Measurements from ENCODE around the gene GPR35. TPM values are rescaled to one million over a fixed set of nuclear protein-coding genes. Genes with fewer than 3 reads are reported as not detected.

The GPR35 gene
- total RNA-seq, 4 donors from 2014 or later = 0.72 to 1.8 (median 0.87) TPM

DNA sequence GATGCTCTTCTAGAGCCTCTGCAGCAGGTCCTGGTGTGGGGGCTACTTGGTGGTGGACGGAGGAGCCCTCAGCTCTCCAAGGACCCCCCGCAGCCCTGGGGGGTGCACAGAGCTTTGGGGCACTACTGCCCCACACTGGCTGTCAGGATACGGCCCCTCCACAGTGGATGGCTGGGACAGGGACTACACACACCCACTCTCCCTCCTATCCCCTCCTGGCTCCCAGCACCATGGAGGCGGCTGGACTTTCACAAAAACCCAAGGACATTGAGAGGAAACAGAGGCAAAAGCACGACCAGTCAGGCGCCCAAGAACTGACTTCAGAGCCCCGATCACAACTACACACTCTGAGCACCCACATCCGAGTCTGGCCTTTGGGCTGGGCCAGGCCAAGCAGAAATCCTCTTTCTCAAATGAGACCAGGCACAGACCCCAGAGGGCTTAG, 12.6 kb downstream of the GPR35 start:
- H3K27ac ChIP-seq = peak overlapping the region in 3 of 4 donors; percentile 22 to 74 (median 51)
- no peaks in the 10 kb centered on the region for H3K9me3 ChIP-seq
- H3K27me3 ChIP-seq = peaks cover 0 to 9% (median 3%) of the 10 kb centered on the region in 3 donors
- H3K4me1 ChIP-seq = peaks cover 0 to 15% of the 10 kb centered on the region in 2 donors
- intact Hi-C loops (cut with DNase I; ENCODE audit: low total_unique reads) (no loop called here), in situ Hi-C loops (cut with MboI; ENCODE audit: low sequenced_read_pairs in 4 of 4) (no loop called here)
- no peak overlapping the region for H3K4me3 ChIP-seq
- ATAC-seq (no peak), DNase-seq (no peak)
- TF ChIP-seq, protein P1, sequence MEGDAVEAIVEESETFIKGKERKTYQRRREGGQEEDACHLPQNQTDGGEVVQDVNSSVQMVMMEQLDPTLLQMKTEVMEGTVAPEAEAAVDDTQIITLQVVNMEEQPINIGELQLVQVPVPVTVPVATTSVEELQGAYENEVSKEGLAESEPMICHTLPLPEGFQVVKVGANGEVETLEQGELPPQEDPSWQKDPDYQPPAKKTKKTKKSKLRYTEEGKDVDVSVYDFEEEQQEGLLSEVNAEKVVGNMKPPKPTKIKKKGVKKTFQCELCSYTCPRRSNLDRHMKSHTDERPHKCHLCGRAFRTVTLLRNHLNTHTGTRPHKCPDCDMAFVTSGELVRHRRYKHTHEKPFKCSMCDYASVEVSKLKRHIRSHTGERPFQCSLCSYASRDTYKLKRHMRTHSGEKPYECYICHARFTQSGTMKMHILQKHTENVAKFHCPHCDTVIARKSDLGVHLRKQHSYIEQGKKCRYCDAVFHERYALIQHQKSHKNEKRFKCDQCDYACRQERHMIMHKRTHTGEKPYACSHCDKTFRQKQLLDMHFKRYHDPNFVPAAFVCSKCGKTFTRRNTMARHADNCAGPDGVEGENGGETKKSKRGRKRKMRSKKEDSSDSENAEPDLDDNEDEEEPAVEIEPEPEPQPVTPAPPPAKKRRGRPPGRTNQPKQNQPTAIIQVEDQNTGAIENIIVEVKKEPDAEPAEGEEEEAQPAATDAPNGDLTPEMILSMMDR (IDR thresholded peaks at IDR 0.05 in 4 of 5, conservative IDR thresholded peaks at IDR 0.05 in 1 of 5) = no peak
- no peak for TF ChIP-seq POLR2A (IDR thresholded peaks at IDR 0.05)
- no peaks in the 10 kb centered on the region for H3K36me3 ChIP-seq

- in situ Hi-C loops (cut with MboI; ENCODE audit: low sequenced_read_pairs in 4 of 4) = no loop called here
- H3K27ac ChIP-seq = peak overlapping the region; percentile 39 to 74 (median 58)
- ATAC-seq = peak; percentile 93 to 98
Measured at GRCh38 chr2:240638512-240639160, 13.4 kb downstream of the GPR35 start.

GRCh38 chr2:240639566-240639965, 14.3 kb downstream of the GPR35 start:
- peak overlapping the region in 1 of 4 donors; percentile 70 for H3K27ac ChIP-seq
- ATAC-seq = no peak
- peaks cover under 1 to 17% (median 6%) of the 10 kb centered on the region in 3 donors for H3K27me3 ChIP-seq
- DNase-seq = no peak
- no peak for TF ChIP-seq POLR2A (IDR thresholded peaks at IDR 0.05)
- TF ChIP-seq, protein P1 (IDR thresholded peaks at IDR 0.05 in 4 of 5, conservative IDR thresholded peaks at IDR 0.05 in 1 of 5) = no peak
- H3K4me1 ChIP-seq = peaks cover 0 to 15% of the 10 kb centered on the region in 2 donors
- H3K36me3 ChIP-seq = no peaks in the 10 kb centered on the region
- no peaks in the 10 kb centered on the region for H3K9me3 ChIP-seq
- intact Hi-C loops (cut with DNase I; ENCODE audit: low total_unique reads) (no loop called here), in situ Hi-C loops (cut with MboI; ENCODE audit: low sequenced_read_pairs in 4 of 4) (no loop called here)
- no peak overlapping the region for H3K4me3 ChIP-seq

More at GRCh38 chr2:240638512-240639160, 13.4 kb downstream of the GPR35 start:
- intact Hi-C loops (cut with DNase I; ENCODE audit: low total_unique reads) = no loop called here
- peaks cover 0 to 15% of the 10 kb centered on the region in 2 donors for H3K4me1 ChIP-seq
- H3K4me3 ChIP-seq = peak overlapping the region in 1 of 4 donors; percentile 7
- H3K9me3 ChIP-seq = no peaks in the 10 kb centered on the region
- peak; percentile 51 to 61 for DNase-seq
- no peak for TF ChIP-seq POLR2A (IDR thresholded peaks at IDR 0.05)
- TF ChIP-seq, protein P1 (IDR thresholded peaks at IDR 0.05 in 4 of 5, conservative IDR thresholded peaks at IDR 0.05 in 1 of 5) = no peak
- H3K27me3 ChIP-seq = peaks cover 0 to 13% (median 5%) of the 10 kb centered on the region in 3 donors
- H3K36me3 ChIP-seq = no peaks in the 10 kb centered on the region

DNA sequence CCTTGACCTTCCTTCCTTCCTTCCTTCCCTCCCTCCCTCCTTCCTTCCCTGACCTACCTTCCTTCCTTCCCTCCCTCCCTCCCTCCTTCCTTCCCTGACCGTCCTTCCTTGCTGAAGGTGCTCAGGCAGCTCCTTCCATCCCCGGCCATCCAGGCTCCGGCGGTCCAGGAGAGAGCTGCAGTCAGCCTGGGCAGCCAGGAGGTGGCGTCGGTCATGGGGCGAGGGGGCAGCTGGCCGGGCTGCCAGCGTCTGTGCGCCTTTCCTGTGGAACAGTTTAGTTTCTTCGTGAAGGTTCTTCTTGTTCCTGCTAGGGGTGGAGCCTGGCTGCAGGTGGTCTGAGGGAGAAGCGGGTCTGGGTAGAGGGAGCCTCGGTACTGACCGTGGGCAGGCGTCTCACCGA, 15.7 kb downstream of the GPR35 start:
- DNase-seq (no peak), ATAC-seq (no peak)
- H3K27ac ChIP-seq = no peak overlapping the region
- peaks cover 3 to 25% (median 4%) of the 10 kb centered on the region in 3 donors for H3K27me3 ChIP-seq
- no peaks in the 10 kb centered on the region for H3K9me3 ChIP-seq
- no peak overlapping the region for H3K4me3 ChIP-seq
- in situ Hi-C loops (cut with MboI; ENCODE audit: low sequenced_read_pairs in 4 of 4) (no loop called here), intact Hi-C loops (cut with DNase I; ENCODE audit: low total_unique reads) (no loop called here)
- no peak for TF ChIP-seq POLR2A (IDR thresholded peaks at IDR 0.05)
- TF ChIP-seq, protein P1 (IDR thresholded peaks at IDR 0.05 in 4 of 5, conservative IDR thresholded peaks at IDR 0.05 in 1 of 5) = peak in 1 of 5 experiments; percentile 26
- H3K36me3 ChIP-seq = no peaks in the 10 kb centered on the region
- H3K4me1 ChIP-seq = peaks cover 0 to 15% of the 10 kb centered on the region in 2 donors

All from gastrocnemius medialis (tissue), 4 donors.